SK-N-SH treated with all-trans-retinoic acid at 6 μM for 48 hours (cell line): ENCODE results near the gene HTR7.

ENCODE experiments used
- ATAC-seq: fragments of 200-7000 bp; cut with Tn5 transposase; 3 replicates; pipeline ENCODE4 v1.9.1; 2020; ENCODE audit warnings: mild to moderate bottlenecking, moderate library complexity
- ARNTL ChIP-seq: fragments of 450-650 bp; formaldehyde crosslinking; IDR thresholded peaks from 2 replicates; pipeline ENCODE4 v1.5.0; 2020; ENCODE audit warnings: low read depth, mild to moderate bottlenecking, moderate library complexity, borderline replicate concordance
- BACH2 ChIP-seq: fragments of 250-450 bp; sonication (Bioruptor Pico); IDR thresholded peaks from 2 replicates; pipeline ENCODE4 v1.9.0; 2021; ENCODE audit warnings: mild to moderate bottlenecking, borderline replicate concordance
- CSDC2 ChIP-seq: fragments of 250-450 bp; sonication (Bioruptor Pico); IDR thresholded peaks from 2 replicates; pipeline ENCODE4 v1.5.0; 2020; ENCODE audit warnings: mild to moderate bottlenecking, moderate library complexity
- ESRRG ChIP-seq: fragments of 250-450 bp; sonication (Bioruptor Pico); IDR thresholded peaks from 2 replicates; pipeline ENCODE4 v1.6.1; 2021; ENCODE audit warnings: mild to moderate bottlenecking
- GLIS3 ChIP-seq: fragments of 250-450 bp; sonication (Bioruptor Pico); IDR thresholded peaks from 2 replicates; pipeline ENCODE4 v1.5.0; 2020; ENCODE audit warnings: mild to moderate bottlenecking, moderate library complexity
- OSR1 ChIP-seq: fragments of 250-450 bp; sonication (Bioruptor Pico); IDR thresholded peaks from 2 replicates; pipeline ENCODE4 v1.8.0; 2022; ENCODE audit warnings: moderate library complexity, mild to moderate bottlenecking, inconsistent platforms
- PPARA ChIP-seq: fragments of 250-450 bp; sonication (Bioruptor Pico); IDR thresholded peaks from 2 replicates; pipeline ENCODE4 v1.5.0; 2020; ENCODE audit warnings: mild to moderate bottlenecking, borderline replicate concordance
- RARB ChIP-seq: fragments of 250-450 bp; sonication (Bioruptor Pico); IDR thresholded peaks from 2 replicates; pipeline ENCODE4 v1.8.0; 2021; ENCODE audit warnings: mild to moderate bottlenecking, moderate library complexity
- SNAI2 ChIP-seq: fragments of 250-450 bp; sonication (Bioruptor Pico); IDR thresholded peaks from 2 replicates; pipeline ENCODE4 v1.5.0; 2020; ENCODE audit warnings: mild to moderate bottlenecking, moderate library complexity
- TCF4 ChIP-seq: fragments of 250-450 bp; sonication (Bioruptor Pico); IDR thresholded peaks from 2 replicates; pipeline ENCODE4 v1.8.0; 2021; ENCODE audit warnings: mild to moderate bottlenecking, moderate library complexity, borderline replicate concordance
- TOX ChIP-seq: fragments of 250-450 bp; sonication (Bioruptor Pico); IDR thresholded peaks from 2 replicates; pipeline ENCODE4 v1.8.0; 2021; ENCODE audit warnings: mild to moderate bottlenecking, moderate library complexity, borderline replicate concordance
- ZC3H10 ChIP-seq: fragments of 250-450 bp; sonication (Bioruptor Pico); IDR thresholded peaks from 2 replicates; pipeline ENCODE4 v1.5.1; 2021; ENCODE audit warnings: mild to moderate bottlenecking, moderate library complexity
- ZFP3 ChIP-seq: fragments of 250-450 bp; sonication (Bioruptor Pico); IDR thresholded peaks from 2 replicates; pipeline ENCODE4 v1.5.0; 2020; ENCODE audit warnings: mild to moderate bottlenecking, moderate library complexity
- ZFP30 ChIP-seq: fragments of 450-650 bp; formaldehyde crosslinking; IDR thresholded peaks from 2 replicates; pipeline ENCODE4 v1.5.0; 2022; ENCODE audit warnings: mild to moderate bottlenecking, moderate library complexity
- ZNF565 ChIP-seq: fragments of 450-650 bp; formaldehyde crosslinking; conservative IDR thresholded peaks from 2 replicates; pipeline ENCODE4 v1.5.0; 2020; ENCODE audit warnings: low read depth, mild to moderate bottlenecking, moderate library complexity
- ZNF70 ChIP-seq: fragments of 450-650 bp; formaldehyde crosslinking; IDR thresholded peaks from 2 replicates; pipeline ENCODE4 v1.5.0; 2020; ENCODE audit warnings: mild to moderate bottlenecking, moderate library complexity
- ZNF8 ChIP-seq: fragments of 450-650 bp; formaldehyde crosslinking; IDR thresholded peaks from 2 replicates; pipeline ENCODE4 v1.5.0; 2020; ENCODE audit warnings: mild to moderate bottlenecking, moderate library complexity
- TF ChIP-seq, protein P1 (sequence below): fragments of 250-450 bp; sonication (Bioruptor Pico); IDR thresholded peaks from 2 replicates; pipeline ENCODE4 v1.5.1; 2021; ENCODE audit warnings: mild to moderate bottlenecking, moderate library complexity
- TF ChIP-seq, protein P2 (sequence below): fragments of 250-450 bp; sonication (Bioruptor Pico); IDR thresholded peaks from 2 replicates; pipeline ENCODE4 v1.5.0; 2020; ENCODE audit warnings: mild to moderate bottlenecking, moderate library complexity
- TF ChIP-seq, protein P3 (sequence below): fragments of 250-450 bp; sonication (Bioruptor Pico); IDR thresholded peaks from 2 replicates; pipeline ENCODE4 v1.8.0; 2020; ENCODE audit warnings: mild to moderate bottlenecking, moderate library complexity, borderline replicate concordance

HTR7 gene

DNA sequence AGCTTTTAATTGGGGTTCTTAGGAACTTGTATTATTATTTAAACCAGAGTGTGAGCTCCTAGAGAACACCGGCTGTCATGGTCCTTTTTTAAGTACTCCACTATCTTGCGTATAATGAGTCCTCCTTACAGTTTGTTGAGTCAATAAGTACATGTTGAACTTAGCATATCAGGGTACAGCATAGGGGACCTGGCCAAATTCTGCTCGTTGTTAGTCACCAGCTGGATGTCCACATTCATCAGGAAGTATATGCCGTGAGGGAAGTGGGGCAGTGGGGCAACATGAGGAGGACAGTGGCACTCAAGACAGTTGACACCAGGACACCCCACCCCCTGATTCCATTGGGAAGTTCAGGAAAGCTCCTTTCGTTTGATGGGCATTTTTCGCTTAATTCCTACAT lies 30.5 kb upstream of the HTR7 start:
- ATAC-seq: no peak
- TF ChIP-seq, protein P1, sequence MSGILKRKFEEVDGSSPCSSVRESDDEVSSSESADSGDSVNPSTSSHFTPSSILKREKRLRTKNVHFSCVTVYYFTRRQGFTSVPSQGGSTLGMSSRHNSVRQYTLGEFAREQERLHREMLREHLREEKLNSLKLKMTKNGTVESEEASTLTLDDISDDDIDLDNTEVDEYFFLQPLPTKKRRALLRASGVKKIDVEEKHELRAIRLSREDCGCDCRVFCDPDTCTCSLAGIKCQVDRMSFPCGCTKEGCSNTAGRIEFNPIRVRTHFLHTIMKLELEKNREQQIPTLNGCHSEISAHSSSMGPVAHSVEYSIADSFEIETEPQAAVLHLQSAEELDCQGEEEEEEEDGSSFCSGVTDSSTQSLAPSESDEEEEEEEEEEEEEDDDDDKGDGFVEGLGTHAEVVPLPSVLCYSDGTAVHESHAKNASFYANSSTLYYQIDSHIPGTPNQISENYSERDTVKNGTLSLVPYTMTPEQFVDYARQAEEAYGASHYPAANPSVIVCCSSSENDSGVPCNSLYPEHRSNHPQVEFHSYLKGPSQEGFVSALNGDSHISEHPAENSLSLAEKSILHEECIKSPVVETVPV (CRISPR knock-in tag): no peak
- TF ChIP-seq CSDC2 (CRISPR knock-in tag): no peak
- TF ChIP-seq ZFP3 (CRISPR knock-in tag): no peak
- no peak for TF ChIP-seq ZNF565
- no peak for TF ChIP-seq PPARA (CRISPR knock-in tag)
- TF ChIP-seq, protein P2, sequence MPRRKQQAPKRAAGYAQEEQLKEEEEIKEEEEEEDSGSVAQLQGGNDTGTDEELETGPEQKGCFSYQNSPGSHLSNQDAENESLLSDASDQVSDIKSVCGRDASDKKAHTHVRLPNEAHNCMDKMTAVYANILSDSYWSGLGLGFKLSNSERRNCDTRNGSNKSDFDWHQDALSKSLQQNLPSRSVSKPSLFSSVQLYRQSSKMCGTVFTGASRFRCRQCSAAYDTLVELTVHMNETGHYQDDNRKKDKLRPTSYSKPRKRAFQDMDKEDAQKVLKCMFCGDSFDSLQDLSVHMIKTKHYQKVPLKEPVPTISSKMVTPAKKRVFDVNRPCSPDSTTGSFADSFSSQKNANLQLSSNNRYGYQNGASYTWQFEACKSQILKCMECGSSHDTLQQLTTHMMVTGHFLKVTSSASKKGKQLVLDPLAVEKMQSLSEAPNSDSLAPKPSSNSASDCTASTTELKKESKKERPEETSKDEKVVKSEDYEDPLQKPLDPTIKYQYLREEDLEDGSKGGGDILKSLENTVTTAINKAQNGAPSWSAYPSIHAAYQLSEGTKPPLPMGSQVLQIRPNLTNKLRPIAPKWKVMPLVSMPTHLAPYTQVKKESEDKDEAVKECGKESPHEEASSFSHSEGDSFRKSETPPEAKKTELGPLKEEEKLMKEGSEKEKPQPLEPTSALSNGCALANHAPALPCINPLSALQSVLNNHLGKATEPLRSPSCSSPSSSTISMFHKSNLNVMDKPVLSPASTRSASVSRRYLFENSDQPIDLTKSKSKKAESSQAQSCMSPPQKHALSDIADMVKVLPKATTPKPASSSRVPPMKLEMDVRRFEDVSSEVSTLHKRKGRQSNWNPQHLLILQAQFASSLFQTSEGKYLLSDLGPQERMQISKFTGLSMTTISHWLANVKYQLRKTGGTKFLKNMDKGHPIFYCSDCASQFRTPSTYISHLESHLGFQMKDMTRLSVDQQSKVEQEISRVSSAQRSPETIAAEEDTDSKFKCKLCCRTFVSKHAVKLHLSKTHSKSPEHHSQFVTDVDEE (CRISPR knock-in tag): no peak
- TF ChIP-seq, all 23 proteins: peak for 0

DNA sequence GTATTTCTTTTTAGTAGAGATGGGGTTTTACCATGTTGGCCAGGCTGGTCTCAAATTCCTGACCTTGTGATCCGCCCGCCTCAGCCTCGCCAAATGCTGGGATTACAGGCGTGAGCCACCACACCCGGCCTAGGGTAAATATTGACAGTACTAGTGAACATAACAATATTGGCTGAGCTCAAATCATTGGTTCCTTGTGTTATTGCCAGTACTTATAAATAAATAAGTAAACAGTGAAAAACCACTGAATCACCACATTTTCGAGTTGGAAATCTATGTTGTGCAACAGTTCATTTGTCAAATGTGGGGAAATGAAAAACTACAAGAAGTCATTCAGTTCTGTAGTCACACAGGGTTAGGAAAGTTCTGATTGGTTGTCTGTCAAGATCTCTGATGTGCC lies 29.7 kb upstream of the HTR7 start:
- TF ChIP-seq ZNF8 (CRISPR knock-in tag): no peak
- no peak for TF ChIP-seq SNAI2 (CRISPR knock-in tag)
- no peak for TF ChIP-seq PPARA (CRISPR knock-in tag)
- TF ChIP-seq, protein P2 (CRISPR knock-in tag): no peak
- TF ChIP-seq ZNF565: no peak
- no peak for TF ChIP-seq ZNF70 (CRISPR knock-in tag)
- no peak for TF ChIP-seq OSR1 (CRISPR knock-in tag)
- no peak for TF ChIP-seq TCF4
- no peak for TF ChIP-seq GLIS3
- TF ChIP-seq RARB (CRISPR knock-in tag): no peak
- TF ChIP-seq, protein P3, sequence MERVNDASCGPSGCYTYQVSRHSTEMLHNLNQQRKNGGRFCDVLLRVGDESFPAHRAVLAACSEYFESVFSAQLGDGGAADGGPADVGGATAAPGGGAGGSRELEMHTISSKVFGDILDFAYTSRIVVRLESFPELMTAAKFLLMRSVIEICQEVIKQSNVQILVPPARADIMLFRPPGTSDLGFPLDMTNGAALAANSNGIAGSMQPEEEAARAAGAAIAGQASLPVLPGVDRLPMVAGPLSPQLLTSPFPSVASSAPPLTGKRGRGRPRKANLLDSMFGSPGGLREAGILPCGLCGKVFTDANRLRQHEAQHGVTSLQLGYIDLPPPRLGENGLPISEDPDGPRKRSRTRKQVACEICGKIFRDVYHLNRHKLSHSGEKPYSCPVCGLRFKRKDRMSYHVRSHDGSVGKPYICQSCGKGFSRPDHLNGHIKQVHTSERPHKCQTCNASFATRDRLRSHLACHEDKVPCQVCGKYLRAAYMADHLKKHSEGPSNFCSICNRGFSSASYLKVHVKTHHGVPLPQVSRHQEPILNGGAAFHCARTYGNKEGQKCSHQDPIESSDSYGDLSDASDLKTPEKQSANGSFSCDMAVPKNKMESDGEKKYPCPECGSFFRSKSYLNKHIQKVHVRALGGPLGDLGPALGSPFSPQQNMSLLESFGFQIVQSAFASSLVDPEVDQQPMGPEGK (CRISPR knock-in tag): no peak
- TF ChIP-seq ARNTL (CRISPR knock-in tag): no peak
- TF ChIP-seq CSDC2 (CRISPR knock-in tag): no peak
- no peak for TF ChIP-seq BACH2 (CRISPR knock-in tag)
- no peak for TF ChIP-seq ZFP30 (CRISPR knock-in tag)
- no peak for TF ChIP-seq ESRRG (CRISPR knock-in tag)
- no peak for TF ChIP-seq TOX (CRISPR knock-in tag)
- no peak for TF ChIP-seq ZC3H10 (CRISPR knock-in tag)
- TF ChIP-seq, all 23 proteins: peak for 0
- no peak for ATAC-seq

DNA sequence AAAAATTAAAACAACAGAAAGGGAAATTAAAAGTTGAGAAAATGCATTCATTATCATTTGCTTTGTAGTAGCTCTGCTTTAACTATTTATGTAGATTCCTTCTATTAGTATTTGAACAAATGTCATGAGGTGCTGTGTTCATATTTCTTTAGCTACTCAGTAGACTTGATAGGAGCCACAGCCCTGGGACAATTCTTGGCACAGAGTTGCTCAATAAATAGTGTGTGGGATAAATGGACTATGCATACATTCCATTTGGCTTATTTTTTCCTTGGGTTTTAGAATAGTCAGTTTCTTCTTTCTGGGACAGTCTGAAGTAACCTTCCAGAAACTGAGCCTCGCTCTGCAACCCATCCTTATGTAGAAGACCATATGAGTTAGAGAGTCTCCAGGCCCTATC lies 27.3 kb upstream of the HTR7 start:
- TF ChIP-seq PPARA (CRISPR knock-in tag): no peak
- no peak for TF ChIP-seq ZFP3 (CRISPR knock-in tag)
- no peak for TF ChIP-seq GLIS3
- TF ChIP-seq, protein P1 (CRISPR knock-in tag): no peak
- no peak for TF ChIP-seq OSR1 (CRISPR knock-in tag)
- no peak for TF ChIP-seq ARNTL (CRISPR knock-in tag)
- TF ChIP-seq ZNF8 (CRISPR knock-in tag): no peak
- TF ChIP-seq BACH2 (CRISPR knock-in tag): no peak
- TF ChIP-seq, protein P3 (CRISPR knock-in tag): no peak
- TF ChIP-seq ZNF565: no peak
- TF ChIP-seq, protein P2 (CRISPR knock-in tag): no peak
- TF ChIP-seq ZNF70 (CRISPR knock-in tag): no peak
- TF ChIP-seq ZC3H10 (CRISPR knock-in tag): no peak
- no peak for TF ChIP-seq TCF4
- peak; percentile 70 for ATAC-seq
